Stimulated activated CD4-positive, alpha-beta T cell treated with anti-CD3 and anti-CD28 coated beads, Interleukin-1b, Interleukin-23, amount 100 ng/mL, for 24 hours (primary cell): ENCODE measurements around the gene SLC5A3.

Source experiments
- DNase-seq, 4 experiments: peaks; one replicate each; pipeline ENCODE4 v3.0.0-alpha.2; 2020; ENCODE audit warnings: low read depth in 4 of 4, low spot score in 1 of 4

SLC5A3 gene

GRCh38 chr21:34071683-34072082, 1.7 kb upstream of the SLC5A3 start:
- DNase-seq: no peak

GRCh38 chr21:34072145-34073031, 990 bp upstream of the SLC5A3 start:
- DNase-seq: no peak

GRCh38 chr21:34073749-34074282, 438 bp downstream of the SLC5A3 start:
- peak in 1 of 4 experiments; percentile 34 for DNase-seq

- no peak for DNase-seq
Measured at GRCh38 chr21:34074283-34075090, 1.1 kb downstream of the SLC5A3 start.

- DNase-seq: no peak
Measured at GRCh38 chr21:34075091-34075425, 1.7 kb downstream of the SLC5A3 start.

GRCh38 chr21:34075760-34076660, 2.6 kb downstream of the SLC5A3 start:
- no peak for DNase-seq

GRCh38 chr21:34076835-34077234, 3.5 kb downstream of the SLC5A3 start:
- DNase-seq: no peak

GRCh38 chr21:34077888-34078287, 4.5 kb downstream of the SLC5A3 start:
- DNase-seq: no peak

- DNase-seq: no peak
Measured at GRCh38 chr21:34078915-34079314, 5.5 kb downstream of the SLC5A3 start.

- DNase-seq: no peak
Measured at GRCh38 chr21:34080710-34081109, 7.3 kb downstream of the SLC5A3 start.

- DNase-seq: no peak
Measured at GRCh38 chr21:34082769-34083168, 9.4 kb downstream of the SLC5A3 start.

- DNase-seq: no peak
Measured at GRCh38 chr21:34083357-34083756, 10.0 kb downstream of the SLC5A3 start.

GRCh38 chr21:34085129-34085528, 11.8 kb downstream of the SLC5A3 start:
- no peak for DNase-seq

GRCh38 chr21:34086887-34087306, 13.5 kb downstream of the SLC5A3 start:
- DNase-seq: no peak

- no peak for DNase-seq
Measured at GRCh38 chr21:34088752-34089151, 15.4 kb downstream of the SLC5A3 start.

GRCh38 chr21:34091032-34091431, 17.7 kb downstream of the SLC5A3 start:
- DNase-seq: no peak

- no peak for DNase-seq
Measured at GRCh38 chr21:34091607-34092006, 18.2 kb downstream of the SLC5A3 start.

- no peak for DNase-seq
Measured at GRCh38 chr21:34092262-34092921, 19.0 kb downstream of the SLC5A3 start.

- DNase-seq: no peak
Measured at GRCh38 chr21:34093083-34093482, 19.7 kb downstream of the SLC5A3 start.

GRCh38 chr21:34094949-34095348, 21.6 kb downstream of the SLC5A3 start:
- DNase-seq: no peak
